Amniotic stem cell (primary cell): ENCODE measurements around the gene ARFGEF3.

Experiments
- DNase-seq: peaks from one replicate; lab custom pipeline; 2025; lab: John Stamatoyannopoulos, UW

Gene ARFGEF3

GRCh38 chr6:138241381-138241780 is 79.6 kb downstream of the ARFGEF3 start:
- DNase-seq, result no peak

GRCh38 chr6:138241934-138242333 is 80.2 kb downstream of the ARFGEF3 start:
- DNase-seq, result no peak

- DNase-seq, result no peak
These were observed 81.4 kb downstream of the ARFGEF3 start for GRCh38 chr6:138242987-138243592.

- DNase-seq, result no peak
These were observed 84.0 kb downstream of the ARFGEF3 start for GRCh38 chr6:138245751-138246150.

GRCh38 chr6:138246650-138247440 is 85.1 kb downstream of the ARFGEF3 start:
- no peak for DNase-seq

- no peak for DNase-seq
These were observed 86.3 kb downstream of the ARFGEF3 start for GRCh38 chr6:138248011-138248410.

- DNase-seq, result no peak
These were observed 87.1 kb downstream of the ARFGEF3 start for GRCh38 chr6:138248878-138249277.

GRCh38 chr6:138250053-138250452 is 88.3 kb downstream of the ARFGEF3 start:
- no peak for DNase-seq

GRCh38 chr6:138250513-138251247 is 88.9 kb downstream of the ARFGEF3 start:
- no peak for DNase-seq

GRCh38 chr6:138253731-138254130 is 92.0 kb downstream of the ARFGEF3 start:
- no peak for DNase-seq

GRCh38 chr6:138255443-138255842 is 93.7 kb downstream of the ARFGEF3 start:
- DNase-seq, result no peak

GRCh38 chr6:138257638-138258040 is 95.9 kb downstream of the ARFGEF3 start:
- DNase-seq, result no peak

GRCh38 chr6:138258197-138258596 is 96.5 kb downstream of the ARFGEF3 start:
- DNase-seq, result no peak

- DNase-seq, result no peak
These were observed 97.3 kb downstream of the ARFGEF3 start for GRCh38 chr6:138258991-138259390.

GRCh38 chr6:138261116-138261780 is 99.5 kb downstream of the ARFGEF3 start:
- no peak for DNase-seq

GRCh38 chr6:138263963-138264362 is 102.2 kb downstream of the ARFGEF3 start:
- DNase-seq, result no peak

- DNase-seq, result no peak
These were observed 102.7 kb downstream of the ARFGEF3 start for GRCh38 chr6:138264372-138264880.

GRCh38 chr6:138266095-138266494 is 104.4 kb downstream of the ARFGEF3 start:
- DNase-seq, result no peak

- no peak for DNase-seq
These were observed 106.5 kb downstream of the ARFGEF3 start for GRCh38 chr6:138267971-138268895.

- DNase-seq, result no peak
These were observed 109.7 kb downstream of the ARFGEF3 start for GRCh38 chr6:138271451-138271850.
